K562 (cell line): Measurements from ENCODE around the gene TEDDM1. TPM values are rescaled to one million over a fixed set of nuclear protein-coding genes. Genes with fewer than 3 reads are reported as not detected.

ENCODE experiments used
- ATAC-seq: fragments of 200-7000 bp; cut with Tn5 transposase; 3 replicates; pipeline ENCODE4 v1.9.1; 2020; ENCODE audit warnings: moderate library complexity
- BruUV-seq: library from RNA; stranded (reverse); fragments of 400-500 nt; replicated peaks from 2 replicates; lab custom pipeline; 2021; lab: Mats Ljungman, UMichigan
- CTCF ChIA-PET: fragments of 300-600 bp; formaldehyde crosslinking; extraction: SDS; loops from one replicate; lab custom pipeline; 2021; ENCODE audit warnings: low intra/inter-chr PET ratio; lab: Yijun Ruan, JAX
- POLR2A ChIA-PET: fragments of 300-600, 350-650 bp; sonication (Branson Sonifier 250); formaldehyde crosslinking; extraction: SDS; loops from one replicate; lab custom pipeline; 2021; ENCODE audit warnings: antibody characterized with exemption, inconsistent platforms; lab: Yijun Ruan, JAX
- DNase-seq, 4 experiments: peaks; one replicate each; pipeline versions ENCODE4 v3.0.0 to v3.0.0-alpha.2; 2011 to 2018; ENCODE audit warnings: low spot score in 3 of 4, mixed read lengths in 3 of 4; ENCODE audit errors: extremely low read depth in 1 of 4
- FAIRE-seq: peaks from 2 replicates; lab custom pipeline; 2011; peaks lifted over from hg19 to GRCh38; lab: Jason Lieb, UNC
- H2AFZ ChIP-seq: 2 replicates; pipeline ENCODE4 v1.6.0; 2011; ENCODE audit warnings: low read depth, low read length, control low read depth, inconsistent platforms
- H3K27ac ChIP-seq: fragments of 200-600 bp; 3 replicates; pipeline ENCODE4 v1.8.0; 2011; ENCODE audit warnings: low read depth, mild to moderate bottlenecking, control low read depth, inconsistent platforms, low read length, moderate library complexity, mixed read lengths; ENCODE audit errors: extremely low read depth
- H3K27me3 ChIP-seq, 2 experiments: fragments of 300-600 bp in 1 of 2; 2 replicates in 1 of 2; 3 replicates in 1 of 2; pipeline versions ENCODE4 v1.6.0 to v1.8.0; 2011; ENCODE audit warnings: inconsistent platforms in 2 of 2, low read length in 2 of 2, mild to moderate bottlenecking in 1 of 2, mixed read lengths in 1 of 2, moderate library complexity in 1 of 2; ENCODE audit not compliant: control insufficient read depth in 2 of 2, insufficient read depth in 2 of 2
- H3K36me3 ChIP-seq: fragments of 300-600 bp; 3 replicates; pipeline ENCODE4 v1.8.0; 2011; ENCODE audit warnings: mild to moderate bottlenecking, low read length, inconsistent platforms; ENCODE audit not compliant: control insufficient read depth, insufficient read depth
- H3K4me1 ChIP-seq, 2 experiments: fragments of 200-600 bp in 1 of 2; replicated peaks in 1 of 2; 2 replicates in 1 of 2; 3 replicates in 1 of 2; pipeline versions ENCODE4 v1.5.1 to v1.8.0; 2011; ENCODE audit warnings: inconsistent platforms in 2 of 2, low read length in 2 of 2, mild to moderate bottlenecking in 1 of 2, mixed read lengths in 1 of 2, moderate library complexity in 1 of 2; ENCODE audit not compliant: control insufficient read depth in 2 of 2, insufficient read depth in 2 of 2
- H3K4me2 ChIP-seq: 2 replicates; pipeline ENCODE4 v1.6.1; 2011; ENCODE audit warnings: low read length, control low read depth, inconsistent platforms, mixed read lengths; ENCODE audit not compliant: insufficient read depth
- H3K4me3 ChIP-seq: fragments of 200-600 bp; sonication (generic), shearing (Covaris generic); 2 replicates; pipeline ENCODE4 v1.5.1; 2016; ENCODE audit warnings: control low read depth, inconsistent platforms
- H3K79me2 ChIP-seq: fragments of 200-600 bp; 3 replicates; pipeline ENCODE4 v1.8.0; 2011; ENCODE audit warnings: low read length, inconsistent platforms; ENCODE audit not compliant: control insufficient read depth, insufficient read depth
- H3K9ac ChIP-seq, 2 experiments: 2 replicates each; pipeline versions ENCODE4 v1.6.0 to v1.6.1; 2011; ENCODE audit warnings: low read depth in 2 of 2, low read length in 2 of 2, control low read depth in 1 of 2, inconsistent platforms in 1 of 2, mild to moderate bottlenecking in 1 of 2, mixed read lengths in 1 of 2; ENCODE audit not compliant: insufficient read depth in 1 of 2
- H3K9me1 ChIP-seq: one replicate; pipeline ENCODE4 v1.6.0; 2011; ENCODE audit warnings: inconsistent platforms, mild to moderate bottlenecking, low read length, moderate library complexity; ENCODE audit not compliant: control insufficient read depth, insufficient read depth
- H3K9me3 ChIP-seq: replicated peaks from 2 replicates; pipeline ENCODE4 v1.5.1; 2011; ENCODE audit warnings: low read depth, low read length, inconsistent platforms; ENCODE audit not compliant: control insufficient read depth, insufficient read depth
- H4K20me1 ChIP-seq: replicated peaks from 2 replicates; pipeline ENCODE4 v1.6.1; 2011; ENCODE audit warnings: low read length, inconsistent platforms, mixed read lengths; ENCODE audit not compliant: control insufficient read depth, insufficient read depth
- FOXA3 ChIP-seq, 2 experiments: fragments of 450-650 bp in 1 of 2; sonication (generic) in 1 of 2; formaldehyde crosslinking; IDR thresholded peaks in 1 of 2; conservative IDR thresholded peaks in 1 of 2; 2 replicates each; pipeline versions ENCODE4 v1.4.0 to v1.8.0; 2020 to 2022; ENCODE audit warnings: mild to moderate bottlenecking in 2 of 2, missing genetic modification reagents in 1 of 2
- FOXK2 ChIP-seq, 2 experiments: fragments of 450-650 bp; IDR thresholded peaks in 1 of 2; conservative IDR thresholded peaks in 1 of 2; 2 replicates each; pipeline ENCODE4 v1.6.1; 2016; ENCODE audit warnings: low read depth in 2 of 2, mild to moderate bottlenecking in 1 of 2
- RAD21 ChIP-seq, 2 experiments: fragments of 250-450 bp in 1 of 2; fragments of 450-650 bp in 1 of 2; sonication (Bioruptor Pico) in 1 of 2; formaldehyde crosslinking in 1 of 2; IDR thresholded peaks in 1 of 2; conservative IDR thresholded peaks in 1 of 2; 2 replicates each; pipeline versions ENCODE4 v1.4.0 to v1.8.0; 2020 to 2022; ENCODE audit warnings: mild to moderate bottlenecking in 2 of 2, moderate library complexity in 1 of 2
- RBM14 ChIP-seq: fragments of 200-400 bp; formaldehyde crosslinking; IDR thresholded peaks from 2 replicates; pipeline ENCODE4 v1.6.1; 2018; ENCODE audit warnings: low read depth, mild to moderate bottlenecking, low read length, moderate library complexity, borderline replicate concordance; ENCODE audit not compliant: insufficient read depth
- SMARCC2 ChIP-seq: fragments of 450-650 bp; IDR thresholded peaks from 2 replicates; pipeline ENCODE4 v1.6.1; 2017; ENCODE audit warnings: antibody characterized with exemption, moderate library complexity, mild to moderate bottlenecking, low read depth
- ZNF407 ChIP-seq: fragments of 450-650 bp; IDR thresholded peaks from 2 replicates; pipeline ENCODE4 v1.6.1; 2016; ENCODE audit warnings: low read depth
- ZNF436 ChIP-seq: fragments of 250-450, 450-650 bp; sonication (Bioruptor Pico); formaldehyde crosslinking; IDR thresholded peaks from 2 replicates; pipeline ENCODE4 v1.7.0; 2020; ENCODE audit warnings: mild to moderate bottlenecking
- WGBS: fragments of 100-300 bp; shearing (Covaris generic); methylation state at CpG from one replicate; pipeline ENCODE4 v1.1.6; 2016; ENCODE audit warnings: low coverage, mixed read lengths; ENCODE audit not compliant: insufficient coverage; ENCODE audit errors: missing lambda C conversion rate; 5-methylcytosine and 5-hydroxymethylcytosine counted together
- in situ Hi-C: fragments of 300-500 bp; cut with MboI; formaldehyde crosslinking; loops from 4 replicates; pipeline ENCODE4 v1.15.0; 2018; ENCODE audit warnings: inconsistent platforms, mixed read lengths
- intact Hi-C: fragments of 100-400 bp; cut with micrococcal nuclease; formaldehyde crosslinking; loops from 2 replicates; pipeline ENCODE4 v1.14.2; 2022
- polyA plus RNA-seq, 8 experiments: library from polyadenylated mRNA; depleted of rRNA in 4 of 8; stranded (reverse) in 5 of 8; unstranded in 3 of 8; fragments of >200 nt; fragmentation: Nextera tagmentation in 2 of 8; fragmentation: Illumina TruSeq in 1 of 8; extraction: Ambion mirVana in 2 of 8; extraction: Trizol in 1 of 8; gene quantifications; 2 replicates each; pipeline versions ENCODE4 v1.2.1 to v1.2.3, GENCODE V29; 2011 to 2014; ENCODE audit warnings: inconsistent platforms in 1 of 8, missing spikeins in 1 of 8
- total RNA-seq, 7 experiments: library from RNA; depleted of rRNA in 6 of 7; stranded (reverse); fragments of >200 nt in 6 of 7; fragmentation: Illumina TruSeq in 2 of 7; extraction: Trizol in 2 of 7; gene quantifications; 2 replicates each; pipeline versions ENCODE4 v1.2.1 to v1.2.3, GENCODE V29; 2011 to 2021; ENCODE audit warnings: low replicate concordance in 1 of 7
- TF ChIP-seq, protein P1 (sequence below), 3 experiments: IDR thresholded peaks in 2 of 3; conservative IDR thresholded peaks in 1 of 3; 2 replicates each; pipeline ENCODE4 v1.5.1; 2011 to 2012; ENCODE audit warnings: low read length in 3 of 3, mild to moderate bottlenecking in 3 of 3, control low read depth in 2 of 3, improper control_type of control experiment in 1 of 3, inconsistent platforms in 1 of 3, low read depth in 1 of 3, mixed read lengths in 1 of 3, moderate library complexity in 1 of 3; ENCODE audit not compliant: insufficient read depth in 2 of 3

The TEDDM1 gene
- total and polyA plus RNA-seq, 9 of the 15 experiments (the other 6 are each of a cell fraction or from before 2014, with no cell fraction given): not detected

- H3K79me2 ChIP-seq: no peaks in the 10 kb centered on the region
- no peaks in the 10 kb centered on the region for H3K36me3 ChIP-seq
- no peaks in the 10 kb centered on the region for H4K20me1 ChIP-seq
- no peak overlapping the region for H3K9ac ChIP-seq
- no peaks in the 10 kb centered on the region for H3K9me3 ChIP-seq
- ChIA-PET POLR2A (interaction anchor here (0.6 to 0.9 kb wide), 3 partner anchors 13 to 184 kb away, joined by 3 to 4 read pairs (median 3); partner anchors contain the start of gene GLUL), CTCF (no interaction called here)
- H3K27ac ChIP-seq: no peak overlapping the region
- H3K4me1 ChIP-seq: no peaks in the 10 kb centered on the region
- H2AFZ ChIP-seq: no peak overlapping the region
- WGBS: 0% methylated on average over 1 of the region's 1 CpG
- DNase-seq: peak in 2 of 4 experiments; percentile 35 to 41
- no TSS peak for BruUV-seq
- no peak overlapping the region for H3K4me3 ChIP-seq
- intact Hi-C loops (no loop called here), in situ Hi-C loops (no loop called here)
- FAIRE-seq: peak; percentile 76
- H3K9me1 ChIP-seq: no peaks in the 10 kb centered on the region
- peak; percentile 85 for ATAC-seq
- no peaks in the 10 kb centered on the region; a peak in 1 of 5 replicates for H3K27me3 ChIP-seq
- H3K4me2 ChIP-seq: no peak overlapping the region
- TF ChIP-seq ZNF407 (no peak), FOXK2 (conservative IDR thresholded peaks at IDR 0.05 in 1 of 2, IDR thresholded peaks at IDR 0.05 in 1 of 2; ENCODE audit: low read depth in 2 of 2) (no peak), FOXA3 (CRISPR knock-in tag; conservative IDR thresholded peaks at IDR 0.05 in 1 of 2, IDR thresholded peaks at IDR 0.05 in 1 of 2) (no peak), RAD21 (CRISPR knock-in tag; conservative IDR thresholded peaks at IDR 0.05 in 1 of 2, IDR thresholded peaks at IDR 0.05 in 1 of 2) (peak in 1 of 2 experiments; percentile 29; a peak in 2 of 4 replicates), SMARCC2 (no peak), RBM14 (no peak), ZNF436 (CRISPR knock-in tag) (no peak)
- TF ChIP-seq, protein P1, sequence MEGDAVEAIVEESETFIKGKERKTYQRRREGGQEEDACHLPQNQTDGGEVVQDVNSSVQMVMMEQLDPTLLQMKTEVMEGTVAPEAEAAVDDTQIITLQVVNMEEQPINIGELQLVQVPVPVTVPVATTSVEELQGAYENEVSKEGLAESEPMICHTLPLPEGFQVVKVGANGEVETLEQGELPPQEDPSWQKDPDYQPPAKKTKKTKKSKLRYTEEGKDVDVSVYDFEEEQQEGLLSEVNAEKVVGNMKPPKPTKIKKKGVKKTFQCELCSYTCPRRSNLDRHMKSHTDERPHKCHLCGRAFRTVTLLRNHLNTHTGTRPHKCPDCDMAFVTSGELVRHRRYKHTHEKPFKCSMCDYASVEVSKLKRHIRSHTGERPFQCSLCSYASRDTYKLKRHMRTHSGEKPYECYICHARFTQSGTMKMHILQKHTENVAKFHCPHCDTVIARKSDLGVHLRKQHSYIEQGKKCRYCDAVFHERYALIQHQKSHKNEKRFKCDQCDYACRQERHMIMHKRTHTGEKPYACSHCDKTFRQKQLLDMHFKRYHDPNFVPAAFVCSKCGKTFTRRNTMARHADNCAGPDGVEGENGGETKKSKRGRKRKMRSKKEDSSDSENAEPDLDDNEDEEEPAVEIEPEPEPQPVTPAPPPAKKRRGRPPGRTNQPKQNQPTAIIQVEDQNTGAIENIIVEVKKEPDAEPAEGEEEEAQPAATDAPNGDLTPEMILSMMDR (IDR thresholded peaks at IDR 0.05 in 2 of 3, conservative IDR thresholded peaks at IDR 0.05 in 1 of 3; ENCODE audit: insufficient read depth in 2 of 3, low read depth in 1 of 3, low read length in 3 of 3): peak; percentile 31 to 38 (median 35); a peak in 5 of 6 replicates
These were observed 4.3 kb upstream of the TEDDM1 start for GRCh38 chr1:182404781-182405180.
